ENCODE data around the gene VARS1.
A peak's percentile ranks its signal among the peaks of the same experiment; 100 is the strongest.
"Not testable (repeated sequence)": the region's sequence is repeated elsewhere in the genome, so short reads cannot be mapped to it uniquely, and the experiment has no call there.

The VARS1 gene

DNA sequence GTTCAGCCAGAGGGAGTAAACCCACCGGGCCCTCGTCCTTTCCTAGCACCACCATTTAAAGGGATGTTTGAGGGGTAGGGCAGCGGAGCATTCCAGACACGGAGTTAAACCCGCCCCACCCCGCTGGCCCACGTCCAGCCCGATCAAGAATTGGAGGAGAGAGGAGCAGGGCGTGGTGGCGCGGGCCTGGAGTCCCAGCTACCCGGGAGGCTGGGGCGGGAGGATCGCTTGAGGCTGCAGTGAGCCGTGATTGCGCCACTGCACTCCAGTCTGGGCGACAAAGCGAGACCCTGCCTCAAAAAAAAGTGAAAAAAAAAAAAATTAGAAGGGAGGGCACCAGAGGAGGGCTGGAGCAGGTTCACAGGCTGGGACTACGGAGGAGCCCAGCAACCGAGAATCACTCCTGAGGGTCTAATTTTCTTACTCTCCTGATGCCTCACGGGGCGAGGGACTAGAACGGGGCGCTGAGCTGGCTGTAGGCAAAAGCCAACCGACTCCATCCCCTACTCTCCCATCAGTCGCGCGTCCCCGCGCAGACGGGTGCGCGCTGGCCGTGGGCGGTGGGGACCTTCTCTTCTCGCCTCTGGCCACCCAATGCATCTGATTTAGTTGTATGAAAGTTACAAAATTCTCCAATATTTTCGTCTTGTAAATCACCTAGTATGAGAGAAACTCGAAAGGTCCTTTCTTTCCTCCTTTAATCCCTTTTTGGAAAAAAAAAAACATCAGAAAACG, 25.9 kb upstream of the VARS1 start:
- DNase-seq = no peak

DNA sequence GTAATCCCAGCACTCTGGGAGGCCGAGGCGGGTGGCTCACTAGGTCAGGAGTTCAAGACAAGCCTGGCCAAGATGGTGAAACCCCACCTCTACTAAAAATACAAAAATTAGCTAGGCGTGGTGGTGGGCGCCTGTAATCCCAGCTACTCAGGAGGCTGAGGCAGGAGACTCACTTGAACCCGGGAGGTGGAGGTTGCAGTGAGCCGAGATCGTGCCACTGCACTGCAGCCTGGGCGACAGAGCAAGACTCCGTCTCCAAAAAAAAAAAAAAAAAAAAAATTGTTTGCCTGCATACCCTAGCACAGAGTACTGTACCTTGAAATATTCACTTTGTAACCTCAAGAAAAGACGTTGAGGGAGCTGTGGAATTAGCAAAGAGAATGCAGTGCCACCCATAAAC, 24.8 kb upstream of the VARS1 start:
- DNase-seq = not testable (repeated sequence)

DNA sequence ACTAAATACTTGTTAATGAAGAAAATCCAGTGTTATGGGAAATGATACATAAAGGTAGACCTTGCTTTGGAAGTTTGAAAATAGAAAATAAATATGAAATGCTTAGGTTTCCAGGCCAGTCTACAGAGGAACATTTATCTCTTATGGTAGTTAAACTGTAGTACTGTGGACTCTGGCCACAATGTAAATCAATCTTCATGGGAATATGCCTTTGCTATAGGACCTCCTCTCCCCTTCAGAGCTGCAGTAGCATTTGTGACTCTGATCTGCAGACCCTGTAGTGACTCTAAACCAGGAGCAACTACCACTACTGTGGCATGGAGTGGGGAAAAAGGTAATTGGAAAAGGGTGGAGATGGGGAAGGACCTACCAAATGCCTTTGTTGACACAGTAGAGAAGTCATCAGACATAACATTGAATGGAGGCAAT, 24.3 kb upstream of the VARS1 start:
- no peak for DNase-seq

DNA sequence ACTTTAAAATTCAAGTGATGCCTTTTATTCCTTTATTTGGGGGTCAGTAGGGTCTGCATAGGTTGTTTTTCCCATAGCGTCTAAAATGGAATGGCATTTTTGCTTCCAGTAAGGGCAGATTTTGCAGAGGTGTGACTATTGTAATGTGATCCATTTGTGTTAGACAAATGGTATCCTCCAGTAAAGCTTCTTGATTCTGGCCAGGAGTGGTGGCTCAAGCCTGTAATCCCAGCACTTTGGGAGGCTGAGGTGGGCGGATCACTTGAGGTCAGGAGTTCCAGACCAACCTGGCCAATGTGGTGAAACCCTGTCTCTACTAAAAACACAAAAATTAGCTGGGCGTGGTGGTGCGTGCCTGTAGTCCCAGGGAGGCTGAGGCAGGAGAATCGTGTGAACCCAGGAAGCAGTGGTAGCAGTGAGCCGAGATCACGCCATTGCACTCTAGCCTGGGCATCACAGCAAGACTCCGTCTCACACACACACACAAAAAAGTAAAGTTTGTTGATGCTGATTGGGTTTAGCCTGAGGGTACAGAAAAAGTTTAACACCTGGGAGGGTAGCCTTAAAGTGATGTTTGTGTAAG, 22.5 kb upstream of the VARS1 start:
- DNase-seq = not testable (repeated sequence)

DNA sequence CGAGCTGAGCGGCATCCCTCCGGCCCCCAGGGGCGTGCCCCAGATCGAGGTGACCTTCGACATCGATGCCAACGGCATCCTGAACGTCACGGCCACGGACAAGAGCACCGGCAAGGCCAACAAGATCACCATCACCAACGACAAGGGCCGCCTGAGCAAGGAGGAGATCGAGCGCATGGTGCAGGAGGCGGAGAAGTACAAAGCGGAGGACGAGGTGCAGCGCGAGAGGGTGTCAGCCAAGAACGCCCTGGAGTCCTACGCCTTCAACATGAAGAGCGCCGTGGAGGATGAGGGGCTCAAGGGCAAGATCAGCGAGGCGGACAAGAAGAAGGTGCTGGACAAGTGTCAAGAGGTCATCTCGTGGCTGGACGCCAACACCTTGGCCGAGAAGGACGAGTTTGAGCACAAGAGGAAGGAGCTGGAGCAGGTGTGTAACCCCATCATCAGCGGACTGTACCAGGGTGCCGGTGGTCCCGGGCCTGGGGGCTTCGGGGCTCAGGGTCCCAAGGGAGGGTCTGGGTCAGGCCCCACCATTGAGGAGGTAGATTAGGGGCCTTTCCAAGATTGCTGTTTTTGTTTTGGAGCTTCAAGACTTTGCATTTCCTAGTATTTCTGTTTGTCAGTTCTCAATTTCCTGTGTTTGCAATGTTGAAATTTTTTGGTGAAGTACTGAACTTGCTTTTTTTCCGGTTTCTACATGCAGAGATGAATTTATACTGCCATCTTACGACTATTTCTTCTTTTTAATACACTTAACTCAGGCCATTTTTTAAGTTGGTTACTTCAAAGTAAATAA, 21.8 kb upstream of the VARS1 start:
- DNase-seq = peak; percentile 50

DNA sequence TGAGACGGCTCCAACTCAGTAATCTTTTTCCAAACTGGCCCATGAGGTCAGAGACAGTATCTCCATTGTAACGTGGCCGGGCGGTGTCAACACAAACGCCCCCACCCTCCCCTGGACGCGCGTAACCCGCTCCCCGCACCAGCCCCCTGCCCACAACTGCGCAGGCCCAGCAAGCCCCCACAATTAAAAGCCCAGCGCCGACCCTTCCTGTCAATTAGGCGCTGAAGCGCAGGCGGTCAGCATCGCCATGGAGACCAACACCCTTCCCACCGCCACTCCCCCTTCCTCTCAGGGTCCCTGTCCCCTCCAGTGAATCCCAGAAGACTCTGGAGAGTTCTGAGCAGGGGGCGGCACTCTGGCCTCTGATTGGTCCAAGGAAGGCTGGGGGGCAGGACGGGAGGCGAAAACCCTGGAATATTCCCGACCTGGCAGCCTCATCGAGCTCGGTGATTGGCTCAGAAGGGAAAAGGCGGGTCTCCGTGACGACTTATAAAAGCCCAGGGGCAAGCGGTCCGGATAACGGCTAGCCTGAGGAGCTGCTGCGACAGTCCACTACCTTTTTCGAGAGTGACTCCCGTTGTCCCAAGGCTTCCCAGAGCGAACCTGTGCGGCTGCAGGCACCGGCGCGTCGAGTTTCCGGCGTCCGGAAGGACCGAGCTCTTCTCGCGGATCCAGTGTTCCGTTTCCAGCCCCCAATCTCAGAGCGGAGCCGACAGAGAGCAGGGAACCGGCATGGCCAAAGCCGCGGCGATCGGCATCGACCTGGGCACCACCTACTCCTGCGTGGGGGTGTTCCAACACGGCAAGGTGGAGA, 19.7 kb upstream of the VARS1 start, which contains the start of the genes HSPA1A and HSPA1L:
HSPA1A (plus strand) TSS at position 519 of the 814 bp plus-strand sequence; CDS start at position 733, 214 bp downstream.
HSPA1L (minus strand) TSS at position 259 of the 814 bp plus-strand sequence. CDS start 3,311 bp downstream, outside the sequence.
- DNase-seq = peak; percentile 91

DNA sequence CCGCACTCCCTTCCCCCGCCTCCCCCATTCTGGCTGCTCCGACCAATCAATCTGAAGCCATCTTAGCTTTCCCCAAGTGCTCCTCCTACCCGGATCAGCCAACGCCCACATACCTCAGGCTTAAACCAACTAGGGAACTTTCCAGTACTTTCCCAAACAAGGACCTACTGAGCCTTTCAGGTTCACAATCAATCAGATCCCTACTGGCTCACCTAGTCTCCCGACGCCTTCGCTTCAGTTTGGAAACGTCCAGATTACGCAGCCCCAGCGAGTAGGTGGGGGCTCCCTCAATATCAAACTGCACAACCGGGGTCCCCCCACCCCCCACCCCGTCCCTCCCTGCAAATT, 19.1 kb upstream of the VARS1 start:
- DNase-seq = peak; percentile 79

DNA sequence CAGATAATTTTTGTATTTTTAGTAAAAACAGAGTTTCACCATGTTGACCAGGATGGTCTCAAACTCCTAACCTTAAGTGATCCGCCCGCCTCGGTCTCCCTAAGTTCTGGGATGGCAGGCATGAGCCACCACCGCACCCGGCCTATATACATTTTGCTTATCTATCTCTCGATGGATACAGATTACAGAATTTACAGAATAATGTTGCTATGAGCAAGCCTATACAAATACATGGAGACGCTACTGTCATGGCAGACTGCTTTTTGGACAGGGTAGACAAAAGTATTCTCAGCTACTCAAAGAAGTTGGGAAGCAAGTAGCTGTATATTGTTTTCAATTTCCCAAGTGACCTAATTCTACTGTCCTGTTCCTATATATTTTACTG, 17.9 kb upstream of the VARS1 start:
- DNase-seq = no peak

DNA sequence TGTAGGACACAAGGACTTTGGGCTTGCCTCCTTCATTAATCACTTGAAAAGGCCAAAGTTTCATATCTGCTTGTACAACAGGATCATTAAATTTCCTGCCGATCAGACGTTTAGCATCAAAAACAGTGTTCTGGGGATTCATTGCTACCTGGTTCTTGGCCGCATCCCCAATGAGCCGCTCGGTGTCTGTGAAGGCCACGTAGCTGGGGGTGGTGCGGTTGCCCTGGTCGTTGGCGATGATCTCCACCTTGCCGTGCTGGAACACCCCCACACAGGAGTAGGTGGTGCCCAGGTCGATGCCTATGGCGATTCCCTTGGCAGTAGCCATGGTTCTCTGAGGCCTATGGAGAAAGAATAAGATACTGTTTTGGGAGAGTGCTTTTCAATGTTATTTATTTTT, 16.1 kb upstream of the VARS1 start:
- DNase-seq = no peak

DNA sequence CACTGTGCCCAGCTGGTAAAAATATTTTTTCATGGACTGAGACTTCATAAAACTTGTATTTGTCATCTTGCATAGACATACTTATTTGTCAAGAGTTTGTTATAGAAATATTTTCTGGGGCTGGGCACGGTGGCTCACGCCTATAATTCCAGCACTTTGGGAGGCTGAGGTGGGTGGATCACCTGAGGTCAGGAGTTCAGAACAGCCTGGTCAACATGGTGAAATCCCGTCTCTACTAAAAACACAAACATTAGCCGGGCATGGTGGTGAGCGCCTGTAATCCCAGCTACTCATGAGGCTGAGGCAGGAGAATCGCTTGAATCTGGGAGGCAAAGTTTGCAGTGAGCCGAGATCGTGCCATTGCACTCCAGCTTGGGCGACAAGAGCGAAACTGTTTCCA, 13.0 kb upstream of the VARS1 start:
- not testable (repeated sequence) for DNase-seq

DNA sequence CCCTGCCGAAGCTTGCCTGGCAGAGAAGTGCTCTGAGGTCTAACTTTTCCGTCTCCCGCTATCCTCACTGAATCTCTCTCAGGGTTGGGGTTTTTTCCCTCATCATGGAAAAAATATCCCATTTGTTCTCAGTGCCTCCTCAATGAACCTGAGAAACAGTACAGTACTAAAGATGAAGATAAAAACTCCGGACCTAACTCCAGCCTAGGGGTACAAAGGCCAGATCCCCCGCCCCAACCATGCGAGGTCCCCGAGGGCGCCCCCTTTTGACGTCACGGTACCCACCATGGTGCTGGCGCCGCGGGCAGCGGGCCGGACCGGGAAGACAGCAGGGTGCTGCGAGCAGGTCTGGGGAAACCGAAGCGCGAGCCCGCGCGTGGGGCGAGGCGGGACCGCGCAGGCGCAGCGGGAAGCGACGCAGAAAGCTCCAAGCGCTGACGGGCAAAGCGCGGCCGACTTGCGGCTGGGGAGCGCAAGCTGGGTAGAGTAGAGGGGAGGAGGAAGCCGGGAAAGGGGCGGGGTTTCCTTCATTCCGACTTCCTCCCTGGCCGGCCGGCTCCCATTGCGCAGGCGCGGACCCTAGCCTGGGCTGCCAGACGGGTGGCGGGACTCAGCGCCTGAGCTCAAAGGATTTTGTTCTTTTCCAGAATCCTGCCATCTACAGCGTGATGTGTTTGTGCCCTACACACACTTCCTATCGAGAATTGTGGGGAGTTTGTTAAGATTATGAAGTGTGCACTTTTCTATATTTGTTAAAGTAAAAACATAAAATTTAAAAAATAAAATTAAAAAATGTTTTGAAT, 11.1 kb upstream of the VARS1 start, which contains the start of gene LSM2:
LSM2 (minus strand) TSS at position 497 of the 803 bp plus-strand sequence; CDS start at position 288, 209 bp downstream.
- DNase-seq = peak; percentile 90

DNA sequence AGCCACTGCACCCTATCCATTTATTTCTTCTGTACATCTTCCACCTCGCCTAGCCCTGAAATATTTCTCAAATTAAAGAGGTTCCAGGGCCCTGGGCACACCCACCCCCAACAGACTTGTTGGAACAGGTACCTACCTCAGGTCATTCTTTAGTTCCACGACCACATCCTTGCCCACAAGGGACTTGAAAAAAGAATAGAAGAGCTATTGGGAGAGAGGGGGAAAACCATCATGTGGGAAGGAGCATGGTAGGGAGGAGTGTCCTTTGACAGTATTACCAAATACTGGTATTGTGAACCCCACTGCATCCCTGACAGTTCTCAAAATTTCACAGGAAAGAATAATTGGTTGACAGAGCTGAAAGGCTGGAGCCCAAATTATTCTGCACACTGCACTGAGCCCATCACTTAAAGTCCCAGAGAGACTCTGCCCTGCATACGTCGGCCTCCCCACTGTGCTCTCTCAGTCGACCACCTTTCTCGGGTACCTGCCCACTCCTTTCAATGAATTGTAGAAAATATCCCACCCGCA, 10.5 kb upstream of the VARS1 start:
- DNase-seq = no peak

DNA sequence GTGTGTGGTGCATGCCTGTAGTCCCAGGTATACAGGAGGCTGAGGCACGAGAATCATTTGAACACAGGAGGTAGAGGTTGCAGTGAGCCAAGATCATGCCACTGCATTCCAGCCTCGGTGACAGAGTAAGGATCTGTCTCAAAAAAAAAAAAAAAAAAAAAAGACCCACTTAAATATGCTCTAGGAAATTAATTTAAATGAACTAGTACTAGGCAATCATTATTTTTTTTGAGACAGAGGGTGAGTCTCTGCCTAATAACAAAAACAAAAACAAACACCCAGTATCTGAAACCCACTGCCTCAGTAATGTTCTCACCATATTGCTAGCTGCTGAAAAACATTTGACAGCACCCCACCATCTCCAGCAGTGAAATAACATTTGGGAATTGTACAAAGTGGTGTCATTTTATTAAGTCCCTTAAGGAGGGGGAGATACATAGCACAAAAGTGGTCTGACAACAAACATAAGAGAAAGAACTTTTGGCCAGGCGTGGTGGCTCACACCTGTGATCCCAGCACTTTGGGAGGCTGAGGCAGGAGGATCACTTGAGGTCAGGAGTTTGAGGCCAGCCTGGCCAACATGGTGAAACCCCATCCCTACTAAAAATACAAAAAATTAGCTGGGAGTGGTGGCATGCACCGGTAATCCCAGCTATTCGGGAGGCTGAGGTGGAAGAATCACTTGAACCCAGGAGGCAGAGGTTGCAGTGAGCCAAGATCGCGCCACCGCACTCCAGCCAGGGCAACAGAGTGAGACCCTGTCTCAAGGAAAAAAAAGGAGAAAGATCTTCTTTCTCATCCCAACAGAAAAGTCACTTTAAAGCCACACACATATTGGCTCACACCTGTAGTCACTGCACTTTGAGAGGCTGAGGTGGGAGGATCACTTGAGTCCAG, 5.7 kb upstream of the VARS1 start:
- not testable (repeated sequence) for DNase-seq

DNA sequence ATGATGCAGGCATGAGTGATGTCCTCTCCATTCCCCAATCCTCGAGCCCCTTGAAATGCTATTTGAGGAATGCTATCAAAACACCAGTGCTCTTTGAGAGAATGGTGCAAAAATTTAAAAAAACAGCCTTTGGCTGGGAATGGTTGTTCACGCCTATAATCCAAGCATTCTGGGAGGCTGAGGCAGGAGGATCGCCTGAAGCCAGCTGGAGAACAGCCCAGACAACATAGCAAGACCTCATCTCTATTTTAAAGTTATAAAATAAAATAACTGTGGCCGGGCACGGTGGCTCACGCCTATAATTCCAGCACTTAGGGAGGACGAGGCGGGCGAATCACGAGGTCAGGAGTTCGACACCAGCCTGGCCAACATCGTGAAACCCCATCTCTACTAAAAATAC, 4.2 kb upstream of the VARS1 start:
- DNase-seq = no peak

DNA sequence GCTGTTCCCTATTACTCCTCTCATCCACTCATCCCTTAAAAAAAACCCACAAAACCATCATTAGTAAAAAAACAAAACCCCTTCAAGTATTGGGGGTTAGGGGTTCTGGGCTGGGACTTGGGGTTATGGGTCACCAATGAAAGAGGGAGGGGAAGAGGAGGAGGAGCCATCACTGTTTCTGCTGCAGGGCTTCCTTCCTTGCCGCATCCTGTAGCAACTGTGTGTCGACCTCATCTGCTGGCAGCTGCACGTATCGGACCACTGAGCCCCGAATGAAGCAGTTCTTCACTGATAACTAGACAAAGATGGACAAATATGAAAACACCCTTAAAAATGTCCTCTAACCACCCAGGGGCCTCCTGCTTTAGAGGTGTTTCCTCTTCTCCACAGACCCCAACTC, 2.0 kb upstream of the VARS1 start:
- DNase-seq = no peak

DNA sequence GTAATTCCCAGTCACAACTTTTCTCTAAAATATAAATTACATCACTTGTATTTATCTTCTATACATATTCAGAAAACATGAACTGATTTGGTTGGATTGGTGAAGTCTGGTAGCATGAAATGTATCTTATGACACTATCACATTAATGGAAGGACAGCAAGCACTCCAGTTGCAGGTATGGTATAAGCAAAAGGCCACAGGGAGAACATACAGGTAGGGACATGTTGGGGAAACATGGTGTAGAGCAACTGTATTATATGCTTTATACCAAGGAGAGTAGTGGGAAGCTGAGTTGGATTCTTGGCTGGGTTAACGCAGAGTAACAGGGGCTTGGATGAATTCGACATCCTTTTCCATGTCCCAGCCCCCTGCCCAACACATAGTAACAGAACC, 1.4 kb upstream of the VARS1 start:
- no peak for DNase-seq

DNA sequence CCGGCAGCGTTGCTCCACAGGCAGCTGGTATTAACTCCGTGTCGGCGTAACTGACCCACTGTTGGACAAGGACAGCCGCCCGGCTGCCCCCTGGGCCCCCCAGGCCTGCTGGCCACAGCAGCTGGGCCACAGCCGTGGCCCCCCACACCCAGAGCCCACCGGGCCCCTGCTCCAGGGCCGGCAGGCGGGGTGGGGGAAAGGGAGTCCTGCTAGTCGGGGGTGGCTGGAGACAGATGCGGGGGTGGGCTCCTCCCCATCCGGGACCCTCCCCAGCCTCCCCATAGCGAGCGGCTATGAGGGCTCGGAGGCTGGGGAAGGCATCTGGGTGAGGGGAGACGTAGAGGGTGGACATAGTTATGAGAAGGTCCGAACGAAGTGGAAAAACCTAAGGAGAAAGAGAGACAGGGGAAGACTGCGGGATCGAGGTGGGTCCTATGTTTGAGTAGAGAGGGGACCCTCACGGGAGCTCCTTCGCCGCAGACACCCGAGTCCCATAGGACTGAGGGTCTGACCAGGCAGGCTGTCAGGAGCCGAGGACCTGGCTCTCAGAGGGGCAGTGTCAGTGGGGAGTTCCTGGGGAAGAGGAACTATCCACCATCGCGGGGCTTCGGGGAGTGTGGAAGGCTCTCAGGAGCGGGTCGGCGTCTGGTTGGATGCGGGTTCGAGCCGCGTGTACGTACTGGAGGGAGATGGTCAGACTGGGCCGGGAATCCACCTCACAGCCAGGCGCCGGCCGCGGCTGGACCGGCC, 511 bp downstream of the VARS1 start:
- DNase-seq = no peak

DNA sequence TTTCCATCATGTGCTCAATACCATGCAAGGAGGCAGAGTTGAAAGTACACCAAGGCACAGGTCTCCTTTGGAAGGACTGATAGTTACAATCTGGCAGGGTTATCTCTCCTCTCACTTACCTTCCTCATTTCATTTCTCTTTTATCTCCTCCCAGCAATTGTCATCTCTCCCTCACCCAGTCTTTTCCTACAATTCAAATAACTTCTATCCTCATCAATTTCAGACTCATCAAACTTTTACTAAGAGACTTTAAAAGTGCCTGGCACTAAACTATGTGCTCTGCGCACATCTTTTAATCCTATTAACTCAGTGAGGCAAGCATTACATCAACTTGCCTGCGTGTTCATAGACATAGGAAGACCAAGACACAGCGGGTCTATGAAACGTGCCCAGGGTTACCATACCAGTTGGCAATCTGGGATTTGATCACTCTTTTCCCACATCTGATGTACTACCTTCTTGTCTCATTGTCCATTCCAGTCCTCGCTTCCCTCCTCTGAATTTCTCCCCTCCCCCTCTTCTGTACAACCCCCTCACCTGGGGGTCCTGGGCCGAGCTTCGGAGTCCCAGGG, 1.2 kb downstream of the VARS1 start:
- DNase-seq = no peak

DNA sequence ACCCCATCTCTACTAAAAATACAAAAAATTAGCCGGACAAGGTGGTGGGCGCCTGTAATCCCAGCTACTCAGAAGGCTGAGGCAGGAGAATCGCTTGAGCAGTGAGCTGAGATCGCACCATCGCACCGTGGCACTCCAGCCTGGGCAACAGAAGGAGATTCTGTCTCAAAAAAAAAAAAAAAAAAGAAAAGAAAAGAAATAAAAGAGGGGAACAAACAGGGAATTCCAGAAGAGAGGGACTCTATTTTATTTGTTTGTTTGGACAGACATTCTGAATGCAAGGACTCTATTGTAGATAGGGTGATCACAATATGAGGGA, 1.7 kb downstream of the VARS1 start:
- not testable (repeated sequence) for DNase-seq

DNA sequence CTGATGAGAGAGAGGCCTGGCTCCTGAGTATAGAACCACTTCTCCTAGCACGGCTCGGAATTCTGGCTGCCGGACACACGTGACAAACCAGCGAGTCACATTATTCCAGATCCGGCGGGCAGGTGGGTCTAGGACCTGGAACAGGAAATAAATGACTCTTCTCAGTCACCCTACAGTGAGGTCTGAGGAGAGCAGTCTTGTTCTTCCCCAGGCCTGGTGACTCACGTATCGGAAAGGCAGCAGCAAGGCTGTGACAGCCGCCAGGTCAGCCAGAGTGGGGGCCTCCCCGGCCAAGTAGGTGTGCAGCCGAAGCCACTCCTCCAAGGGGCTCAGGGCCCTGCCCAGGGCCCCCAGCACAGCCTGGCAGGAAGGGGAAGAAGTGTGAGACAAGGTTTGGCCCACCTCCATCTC, 2.8 kb downstream of the VARS1 start:
- no peak for DNase-seq

All from GF-D8 (cell line).